ENCODE data around the gene TLL2. TPM values are rescaled to one million over a fixed set of nuclear protein-coding genes. Genes with fewer than 3 reads are reported as not detected.

The TLL2 gene
- total RNA-seq, 1 donor from 2014 or later: 1.9 TPM

- Mint-ChIP-seq H3K9me3 (ENCODE audit: low read depth) (no peaks in the 10 kb centered on the region), H3K27ac (ENCODE audit: unreplicated experiment) (no peak overlapping the region), H3K27me3 (ENCODE audit: low read depth) (peaks cover 7% of the 10 kb centered on the region), H3K4me1 (ENCODE audit: low read depth) (peaks cover 15% of the 10 kb centered on the region), H3K36me3 (ENCODE audit: low read depth) (no peaks in the 10 kb centered on the region), H3K4me3 (ENCODE audit: unreplicated experiment) (peak overlapping the region; percentile 77)
- DNase-seq (ENCODE audit: low spot score): no peak
- TF ChIP-seq CTCF (IDR thresholded peaks at IDR 0.05): peak; percentile 99
Observed at GRCh38 chr10:96374985-96375830, 138.5 kb downstream of the TLL2 start.

- Mint-ChIP-seq H3K27ac (ENCODE audit: unreplicated experiment) (no peak overlapping the region), H3K9me3 (ENCODE audit: low read depth) (no peaks in the 10 kb centered on the region), H3K27me3 (ENCODE audit: low read depth) (peaks cover 7% of the 10 kb centered on the region), H3K4me1 (ENCODE audit: low read depth) (peaks cover 15% of the 10 kb centered on the region), H3K36me3 (ENCODE audit: low read depth) (no peaks in the 10 kb centered on the region), H3K4me3 (ENCODE audit: unreplicated experiment) (peak overlapping the region; percentile 77)
- TF ChIP-seq CTCF (IDR thresholded peaks at IDR 0.05): no peak
- DNase-seq (ENCODE audit: low spot score): no peak
Observed at GRCh38 chr10:96374639-96374984, 139.1 kb downstream of the TLL2 start.

- TF ChIP-seq CTCF (IDR thresholded peaks at IDR 0.05): no peak
- Mint-ChIP-seq H3K27me3 (ENCODE audit: low read depth) (peaks cover 7% of the 10 kb centered on the region), H3K36me3 (ENCODE audit: low read depth) (no peaks in the 10 kb centered on the region), H3K4me3 (ENCODE audit: unreplicated experiment) (no peak overlapping the region), H3K9me3 (ENCODE audit: low read depth) (no peaks in the 10 kb centered on the region), H3K4me1 (ENCODE audit: low read depth) (peaks cover 15% of the 10 kb centered on the region), H3K27ac (ENCODE audit: unreplicated experiment) (no peak overlapping the region)
- no peak for DNase-seq (ENCODE audit: low spot score)
Observed at GRCh38 chr10:96374004-96374403, 139.7 kb downstream of the TLL2 start.

- H3K27me3 Mint-ChIP-seq (ENCODE audit: low read depth): peaks cover 2% of the 10 kb centered on the region
- no peak for DNase-seq (ENCODE audit: low spot score)
- no peak overlapping the region for H3K4me3 Mint-ChIP-seq (ENCODE audit: unreplicated experiment)
- no peak overlapping the region for H3K27ac Mint-ChIP-seq (ENCODE audit: unreplicated experiment)
- TF ChIP-seq CTCF (IDR thresholded peaks at IDR 0.05): no peak
- H3K4me1 Mint-ChIP-seq (ENCODE audit: low read depth): peaks cover 15% of the 10 kb centered on the region
- no peaks in the 10 kb centered on the region for H3K36me3 Mint-ChIP-seq (ENCODE audit: low read depth)
- no peaks in the 10 kb centered on the region for H3K9me3 Mint-ChIP-seq (ENCODE audit: low read depth)
Observed at GRCh38 chr10:96371356-96371755, 142.4 kb downstream of the TLL2 start.

GRCh38 chr10:96370584-96371157 lies 143.1 kb downstream of the TLL2 start:
- Mint-ChIP-seq H3K27ac (ENCODE audit: unreplicated experiment) (no peak overlapping the region), H3K9me3 (ENCODE audit: low read depth) (no peaks in the 10 kb centered on the region), H3K4me3 (ENCODE audit: unreplicated experiment) (no peak overlapping the region), H3K27me3 (ENCODE audit: low read depth) (peaks cover 2% of the 10 kb centered on the region), H3K4me1 (ENCODE audit: low read depth) (peaks cover 19% of the 10 kb centered on the region), H3K36me3 (ENCODE audit: low read depth) (no peaks in the 10 kb centered on the region)
- no peak for DNase-seq (ENCODE audit: low spot score)
- peak; percentile 87 for TF ChIP-seq CTCF (IDR thresholded peaks at IDR 0.05)
